OCI-LY7 (cell line): ENCODE data around the gene RPS6KA6. TPM values are rescaled to one million over a fixed set of nuclear protein-coding genes. Genes with fewer than 3 reads are reported as not detected.

Source experiments
- BruUV-seq: library from RNA; stranded (reverse); fragments of 400-500 nt; replicated peaks from 2 replicates; lab custom pipeline; 2021; lab: Mats Ljungman, UMichigan
- CTCF ChIA-PET: fragments of 300-600 bp; sonication (Branson Sonifier 250); formaldehyde crosslinking; loops from one replicate; lab custom pipeline; 2022; ENCODE audit warnings: antibody characterized with exemption; ENCODE audit not compliant: unreplicated experiment; lab: Charles Lee
- POLR2A ChIA-PET: fragments of 300-600 bp; sonication (Branson Sonifier 250); formaldehyde crosslinking; loops from one replicate; lab custom pipeline; 2022; ENCODE audit warnings: antibody characterized with exemption; lab: Charles Lee
- DNase-seq: peaks from one replicate; pipeline ENCODE4 v3.0.0-alpha.2; 2015; ENCODE audit warnings: low spot score
- H2AFZ ChIP-seq: fragments of 200-600 bp; sonication (generic), shearing (Covaris generic); 2 replicates; pipeline ENCODE4 v1.6.1; 2014; ENCODE audit warnings: mild to moderate bottlenecking, antibody characterized with exemption, low read length, moderate library complexity
- H3K27ac ChIP-seq: fragments of 200-600 bp; sonication (generic); 2 replicates; pipeline ENCODE4 v1.5.1; 2014; ENCODE audit warnings: mixed run types, low read depth, mild to moderate bottlenecking, moderate library complexity, low read length, inconsistent platforms; ENCODE audit not compliant: poor library complexity, severe bottlenecking
- H3K36me3 ChIP-seq: fragments of 200-600 bp; sonication (generic); 2 replicates; pipeline ENCODE4 v1.6.1; 2014; ENCODE audit warnings: mild to moderate bottlenecking, antibody characterized with exemption, low read length, moderate library complexity, mixed read lengths; ENCODE audit not compliant: insufficient read depth
- H3K4me1 ChIP-seq: fragments of 200-600 bp; sonication (generic); 2 replicates; pipeline ENCODE4 v1.5.1; 2014; ENCODE audit warnings: mild to moderate bottlenecking, low read length; ENCODE audit not compliant: insufficient read depth, poor library complexity, severe bottlenecking
- H3K4me2 ChIP-seq: fragments of 200-600 bp; sonication (generic); 2 replicates; pipeline ENCODE4 v1.6.1; 2014; ENCODE audit warnings: mild to moderate bottlenecking, low read length
- H3K4me3 ChIP-seq: fragments of 200-600 bp; sonication (generic); 2 replicates; pipeline ENCODE4 v1.5.1; 2014; ENCODE audit warnings: mild to moderate bottlenecking, low read depth, low read length; ENCODE audit not compliant: poor library complexity, severe bottlenecking
- H3K79me2 ChIP-seq: fragments of 200-600 bp; sonication (generic); 2 replicates; pipeline ENCODE4 v1.6.1; 2016; ENCODE audit warnings: low read depth, mild to moderate bottlenecking, low read length, moderate library complexity, mixed read lengths; ENCODE audit not compliant: insufficient read depth
- H3K9me2 ChIP-seq: fragments of 200-600 bp; sonication (generic); 2 replicates; pipeline ENCODE4 v1.6.1; 2016; ENCODE audit warnings: mild to moderate bottlenecking, low read length, mixed read lengths; ENCODE audit not compliant: insufficient read depth
- H3K9me3 ChIP-seq: fragments of 200-600 bp; sonication (generic); 2 replicates; pipeline ENCODE4 v1.6.1; 2014; ENCODE audit warnings: mild to moderate bottlenecking, mixed run types, low read length, mixed read lengths
- H4K20me1 ChIP-seq: fragments of 200-600 bp; sonication (generic); 2 replicates; pipeline ENCODE4 v1.6.1; 2014; ENCODE audit warnings: mild to moderate bottlenecking, antibody characterized with exemption, low read length, moderate library complexity, mixed read lengths; ENCODE audit not compliant: insufficient read depth
- CTCF ChIP-seq: fragments of 200-600 bp; sonication (generic); conservative IDR thresholded peaks from 2 replicates; pipeline ENCODE4 v1.5.1; 2014; ENCODE audit warnings: mild to moderate bottlenecking, antibody characterized with exemption, low read length, moderate library complexity, mixed read lengths
- EZH2phosphoT487 ChIP-seq: fragments of 200-600 bp; sonication (generic); IDR thresholded peaks from 2 replicates; pipeline ENCODE4 v1.6.1; 2018; ENCODE audit warnings: low read depth, borderline replicate concordance, mild to moderate bottlenecking, mixed run types, antibody characterized with exemption, low read length, moderate library complexity, mixed read lengths
- intact Hi-C: fragments of 100-400 bp; cut with micrococcal nuclease; formaldehyde crosslinking; loops from one replicate; pipeline ENCODE4 v1.10.0; 2022; ENCODE audit not compliant: unreplicated experiment
- total RNA-seq, 2 experiments: library from RNA; depleted of rRNA in 1 of 2; stranded (reverse); fragments of >200 nt in 1 of 2; shearing (Covaris generic) in 1 of 2; gene quantifications; 2 replicates each; pipeline ENCODE4 v1.2.3, GENCODE V29; 2014 to 2022

The RPS6KA6 gene
- total RNA-seq, 2 experiments from 2014 or later = not detected

GRCh38 chrX:84078991-84079390 lies 109.0 kb downstream of the RPS6KA6 start:
- intact Hi-C loops = no loop called here
- no TSS peak for BruUV-seq
- no peaks in the 10 kb centered on the region for H4K20me1 ChIP-seq
- no peaks in the 10 kb centered on the region for H3K9me2 ChIP-seq
- no peaks in the 10 kb centered on the region for H3K9me3 ChIP-seq
- TF ChIP-seq CTCF (no peak), EZH2phosphoT487 (no peak)
- H3K4me1 ChIP-seq = no peaks in the 10 kb centered on the region
- H3K79me2 ChIP-seq = no peaks in the 10 kb centered on the region
- H3K27ac ChIP-seq = no peak overlapping the region
- ChIA-PET CTCF (no interaction called here), POLR2A (interaction anchor here (0.6 kb wide), 1 partner anchor 11 kb away, joined by 3 read pairs; no protein-coding TSS in a partner anchor)
- no peak overlapping the region for H3K4me2 ChIP-seq
- H2AFZ ChIP-seq = no peak overlapping the region
- no peak overlapping the region for H3K4me3 ChIP-seq
- H3K36me3 ChIP-seq = no peaks in the 10 kb centered on the region
- DNase-seq = no peak

- Histone ChIP-seq H3K4me1 (no peaks in the 10 kb centered on the region), H3K36me3 (no peaks in the 10 kb centered on the region), H3K4me2 (no peak overlapping the region), H2AFZ (no peak overlapping the region), H3K4me3 (no peak overlapping the region), H3K79me2 (no peaks in the 10 kb centered on the region), H4K20me1 (no peaks in the 10 kb centered on the region), H3K9me3 (no peaks in the 10 kb centered on the region), H3K9me2 (no peaks in the 10 kb centered on the region), H3K27ac (no peak overlapping the region)
- no peak for DNase-seq
- CTCF ChIA-PET = no interaction called here
- intact Hi-C loops = no loop called here
- POLR2A ChIA-PET = no interaction called here
- no TSS peak for BruUV-seq
- no peak for TF ChIP-seq EZH2phosphoT487
- TF ChIP-seq CTCF = no peak
These were observed 123.2 kb downstream of the RPS6KA6 start for GRCh38 chrX:84064814-84065213.

GRCh38 chrX:84064164-84064563 lies 123.8 kb downstream of the RPS6KA6 start:
- no peak for TF ChIP-seq EZH2phosphoT487
- no peak for TF ChIP-seq CTCF
- Histone ChIP-seq H3K9me3 (no peaks in the 10 kb centered on the region), H3K36me3 (no peaks in the 10 kb centered on the region), H3K4me2 (no peak overlapping the region), H3K4me1 (no peaks in the 10 kb centered on the region), H3K79me2 (no peaks in the 10 kb centered on the region), H3K4me3 (no peak overlapping the region), H3K27ac (no peak overlapping the region), H4K20me1 (no peaks in the 10 kb centered on the region), H3K9me2 (no peaks in the 10 kb centered on the region), H2AFZ (no peak overlapping the region)
- ChIA-PET POLR2A (no interaction called here), CTCF (no interaction called here)
- no peak for DNase-seq
- intact Hi-C loops = no loop called here
- no TSS peak for BruUV-seq
